Frontal cortex (tissue), 4 donors: Measurements from ENCODE around the gene KHDC4. TPM values are rescaled to one million over a fixed set of nuclear protein-coding genes. Genes with fewer than 3 reads are reported as not detected.

Experiments
- DNase-seq, 2 donors: peaks; one replicate each; pipeline ENCODE4 v3.0.0; 2012; ENCODE audit warnings: low spot score in 2 of 2
- FAIRE-seq: peaks from 2 replicates; lab custom pipeline; 2012; peaks lifted over from hg19 to GRCh38; lab: Jason Lieb, UNC
- small RNA-seq: library from RNA; depleted of rRNA; stranded (forward); fragments of <200 nt; gene quantifications from one replicate; pipeline ENCODE3, GENCODE V24; 2014
- total RNA-seq: library from RNA; depleted of rRNA; stranded (reverse); fragments of >200 nt; gene quantifications from one replicate; pipeline ENCODE4 v1.2.3, GENCODE V29; 2014
- donor health status: control.
- donor health status: control.
- donor health status: control.

Gene KHDC4
- total RNA-seq, 1 donor from 2014 or later, result 30.6 TPM

DNA sequence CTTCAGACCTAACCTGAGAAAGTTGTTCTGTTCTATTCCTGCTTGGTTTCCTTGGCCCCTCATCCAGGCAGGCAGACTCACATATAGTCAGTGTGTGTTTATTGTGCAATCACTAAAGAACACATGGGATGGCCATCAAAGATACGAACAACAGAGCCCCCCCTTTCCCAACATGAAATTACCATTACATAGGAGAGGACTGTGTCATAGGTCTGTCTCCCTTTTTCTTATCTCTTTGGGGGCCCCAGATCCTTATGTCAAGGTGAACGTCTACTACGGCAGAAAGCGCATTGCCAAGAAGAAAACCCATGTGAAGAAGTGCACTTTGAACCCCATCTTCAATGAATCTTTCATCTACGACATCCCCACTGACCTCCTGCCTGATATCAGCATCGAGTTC, 53.3 kb downstream of the KHDC4 start:
- FAIRE-seq, result no peak
- no peak for DNase-seq

DNA sequence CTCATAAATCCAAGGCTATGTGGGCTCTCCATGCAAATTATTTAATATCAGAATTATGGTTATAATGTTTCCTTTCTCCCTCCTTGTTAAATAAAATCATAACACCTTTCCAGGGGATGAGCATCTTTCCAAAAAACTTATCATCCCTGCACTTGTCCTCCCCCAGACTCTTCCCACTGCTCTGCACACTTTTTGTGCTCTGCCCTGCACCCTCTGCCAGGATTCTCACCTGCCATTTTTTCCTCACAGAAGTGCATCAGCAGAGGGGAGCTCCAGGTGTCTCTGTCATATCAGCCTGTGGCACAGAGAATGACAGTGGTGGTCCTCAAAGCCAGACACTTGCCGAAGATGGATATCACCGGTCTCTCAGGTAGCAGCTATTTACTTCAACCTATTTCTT, 54.0 kb downstream of the KHDC4 start:
- DNase-seq, result no peak
- no peak for FAIRE-seq

DNA sequence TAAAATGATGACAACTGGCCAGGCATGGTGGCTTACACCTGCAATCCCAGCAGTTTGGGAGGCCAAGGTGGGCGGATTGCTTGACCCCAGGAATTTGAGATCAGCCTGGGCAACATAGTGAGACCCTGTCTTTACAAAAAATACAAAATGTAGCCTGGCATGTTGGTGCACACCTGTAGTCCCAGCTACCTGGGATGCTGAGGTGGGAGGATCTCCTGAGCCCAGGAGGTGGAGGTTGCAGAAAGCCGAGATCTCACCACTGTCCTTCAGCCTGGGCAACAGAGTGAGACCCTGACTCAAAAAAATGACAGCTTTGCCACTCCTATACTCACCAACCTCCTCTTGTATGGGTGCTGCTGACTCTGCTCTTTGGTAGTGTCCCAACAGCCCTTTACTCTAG, 56.3 kb downstream of the KHDC4 start:
- DNase-seq (no peak), FAIRE-seq (no peak)

DNA sequence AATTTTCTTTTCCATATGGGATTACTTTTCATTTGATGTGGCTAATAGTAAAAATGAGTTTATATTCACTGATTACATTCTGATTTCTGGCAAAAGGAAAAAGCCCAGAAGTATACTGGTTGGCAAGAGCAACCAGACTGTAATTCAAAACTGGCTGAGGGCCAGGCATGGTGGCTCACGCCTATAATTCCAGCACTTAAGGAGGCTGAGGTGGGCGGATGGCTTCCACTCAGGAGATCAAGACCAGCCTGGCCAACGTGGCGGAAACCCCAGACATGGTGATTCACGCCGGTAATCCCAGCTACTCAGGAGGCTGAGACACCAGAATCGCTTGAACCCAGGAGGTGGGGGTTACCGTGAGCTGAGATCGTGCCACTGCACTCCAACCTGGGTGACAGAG, 60.4 kb downstream of the KHDC4 start:
- no peak for DNase-seq
- no peak for FAIRE-seq

DNA sequence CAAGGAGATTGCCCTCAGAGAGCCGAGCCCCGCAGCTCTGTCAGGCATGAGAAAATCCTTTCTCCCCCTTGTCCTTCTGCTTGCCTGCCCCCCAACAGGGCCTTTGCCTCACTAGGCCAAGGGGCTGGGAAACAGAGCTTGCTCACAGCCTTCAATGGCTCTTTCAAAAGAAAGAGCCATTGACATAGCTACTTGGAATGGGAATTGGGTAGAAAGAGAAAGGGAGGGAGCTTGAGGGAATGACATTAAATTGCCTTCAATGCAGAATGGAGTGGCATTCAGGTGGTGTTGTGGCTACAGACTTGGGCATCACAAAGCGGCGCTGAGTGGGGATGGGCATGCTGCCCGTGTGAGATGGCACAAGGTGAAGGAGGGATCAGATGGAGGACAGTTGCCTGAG, 61.7 kb downstream of the KHDC4 start:
- no peak for FAIRE-seq
- DNase-seq, result peak in 1 of 2 donors; percentile 34

DNA sequence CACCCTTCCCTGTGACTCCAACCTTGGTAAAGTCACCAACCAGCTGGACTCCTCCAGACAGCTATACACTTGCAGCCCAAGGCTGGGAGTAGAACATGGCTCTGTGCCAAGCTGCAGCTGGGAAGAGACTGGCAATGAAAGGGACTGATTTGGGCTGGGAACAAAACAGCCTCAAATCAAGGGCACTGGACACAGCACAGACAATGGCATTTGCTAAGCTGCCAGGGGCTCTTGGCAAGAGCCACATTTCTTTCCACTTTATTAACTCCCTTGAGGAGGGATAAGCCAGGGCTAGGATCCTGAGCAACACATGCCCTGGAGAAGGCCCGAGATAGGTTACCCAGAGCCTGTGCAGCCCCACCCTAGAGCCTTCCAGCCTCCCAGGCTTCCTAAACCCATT, 62.8 kb downstream of the KHDC4 start:
- DNase-seq (peak; percentile 46 to 54), FAIRE-seq (no peak)

DNA sequence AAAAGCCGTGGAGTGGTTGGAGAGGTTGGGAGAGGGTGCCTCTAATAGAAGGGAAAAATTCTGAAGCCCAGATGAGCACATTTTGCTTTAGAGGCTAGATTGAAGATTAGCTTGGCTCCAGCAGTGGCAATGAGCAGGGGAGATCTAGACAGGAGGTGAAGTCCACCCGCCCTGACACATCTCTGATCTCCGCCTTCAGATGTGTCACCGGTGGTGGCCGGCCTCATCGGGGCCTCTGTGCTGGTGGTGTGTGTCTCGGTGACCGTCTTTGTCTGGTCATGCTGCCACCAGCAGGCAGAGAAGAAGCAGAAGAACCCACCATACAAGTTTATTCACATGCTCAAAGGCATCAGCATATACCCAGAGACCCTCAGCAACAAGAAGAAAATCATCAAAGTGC, 66.4 kb downstream of the KHDC4 start:
- no peak for DNase-seq
- FAIRE-seq, result no peak

DNA sequence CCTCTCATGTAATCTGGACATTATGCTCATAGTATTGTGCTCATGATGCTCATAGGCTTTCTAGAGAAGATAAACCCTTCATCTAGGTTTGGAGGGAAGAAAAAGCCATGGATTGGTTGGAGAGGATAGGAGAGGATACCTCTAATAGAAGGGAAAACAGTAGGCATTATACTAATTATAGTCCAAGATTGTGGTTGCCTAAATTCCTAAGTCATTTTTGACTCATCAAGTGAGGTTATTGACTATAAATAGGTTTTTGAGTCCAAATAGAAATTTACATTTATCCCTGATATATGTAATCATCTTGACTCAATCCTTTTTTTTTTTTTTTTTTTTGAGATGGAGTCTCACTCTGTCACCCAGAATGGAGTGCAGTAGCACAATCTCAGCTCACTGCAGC, 69.8 kb downstream of the KHDC4 start:
- no peak for FAIRE-seq
- DNase-seq, result no peak

Small RNAs within 50 kb of the gene (small RNA-seq; reads per million reads assigned to genes)
- gene MIR6738 (0.08 reads per million), gene RF00015 (not detected), gene SCARNA4 (not detected), gene SNORA80E (28.4 reads per million, percentile 97 among the genes with 10 or more reads in this experiment)

Other genes with a start within 250 kb of the KHDC4 start
- 527 TPM for gene YY1AP1, start 245.6 kb downstream of the KHDC4 start, total RNA-seq
- gene DAP3, start 245.3 kb downstream of the KHDC4 start, total RNA-seq, result 39.1 TPM
- 42.8 TPM for gene GON4L, start 77.2 kb downstream of the KHDC4 start, total RNA-seq
- gene SYT11, start 74.8 kb downstream of the KHDC4 start, total RNA-seq, result 163 TPM
- 33.8 TPM for gene RIT1, start 23.1 kb downstream of the KHDC4 start, total RNA-seq
- not detected for gene RXFP4, start 7.2 kb upstream of the KHDC4 start, total RNA-seq
- gene ARHGEF2, start 44.1 kb upstream of the KHDC4 start, total RNA-seq, result 99.5 TPM
- 230 TPM for gene SSR2, start 86.5 kb upstream of the KHDC4 start, total RNA-seq
- gene UBQLN4, start 119.4 kb upstream of the KHDC4 start, total RNA-seq, result 28.5 TPM
- gene LAMTOR2, start 120.4 kb upstream of the KHDC4 start, total RNA-seq, result 36.3 TPM
- gene RAB25, start 126.7 kb upstream of the KHDC4 start, total RNA-seq, result not detected
- gene MEX3A, start 148.1 kb upstream of the KHDC4 start, total RNA-seq, result 43.2 TPM
- 14.3 TPM for gene LMNA, start 180.3 kb upstream of the KHDC4 start, total RNA-seq
- 22.0 TPM for gene SEMA4A, start 219.2 kb upstream of the KHDC4 start, total RNA-seq